Upper lobe of left lung (tissue), 6 donors: ENCODE measurements around the gene UBAC2. TPM values are rescaled to one million over a fixed set of nuclear protein-coding genes. Genes with fewer than 3 reads are reported as not detected.

ENCODE experiments used
- ATAC-seq, 2 donors: fragments of 200-7000 bp; cut with Tn5 transposase; one replicate each; pipeline ENCODE4 v1.9.1; 2022; ENCODE audit warnings: mild to moderate bottlenecking in 2 of 2, moderate library complexity in 2 of 2; ENCODE audit not compliant: low FRiP score in 2 of 2
- DNase-seq, 2 donors: peaks; one replicate each; pipeline ENCODE4 v3.0.0-alpha.2; 2019 to 2020
- H3K27ac ChIP-seq, 4 donors: fragments of 200-600 bp; sonication (generic); one replicate each; pipeline ENCODE4 v1.5.1; 2016 to 2019
- H3K27me3 ChIP-seq, 4 donors: fragments of 200-600 bp; sonication (generic); one replicate each; pipeline ENCODE4 v1.5.1; 2017 to 2019
- H3K36me3 ChIP-seq, 4 donors: fragments of 200-600 bp; sonication (generic); one replicate each; pipeline ENCODE4 v1.5.1; 2016 to 2019
- H3K4me1 ChIP-seq, 4 donors: fragments of 200-600 bp; sonication (generic); one replicate each; pipeline ENCODE4 v1.5.1; 2018 to 2019
- H3K4me3 ChIP-seq, 4 donors: fragments of 200-600 bp; sonication (generic); one replicate each; pipeline ENCODE4 v1.5.1; 2017 to 2019; ENCODE audit warnings: mild to moderate bottlenecking in 2 of 4, moderate library complexity in 1 of 4
- H3K9me3 ChIP-seq, 4 donors: fragments of 200-600 bp; sonication (generic); one replicate each; pipeline ENCODE4 v1.5.1; 2018 to 2019
- CTCF ChIP-seq, 6 experiments: fragments of 450-650 bp in 4 of 6; fragments of 200-600 bp in 2 of 6; sonication (generic) in 2 of 6; IDR thresholded peaks; one replicate each; pipeline ENCODE4 v1.5.1; 2016 to 2019; ENCODE audit warnings: antibody characterized with exemption in 6 of 6
- EP300 ChIP-seq, 4 donors: sonication (generic); formaldehyde crosslinking; IDR thresholded peaks; one replicate each; pipeline ENCODE4 v1.5.1; 2017; ENCODE audit warnings: antibody characterized with exemption in 4 of 4, control low read depth in 2 of 4
- POLR2A ChIP-seq, 4 donors: fragments of 450-650 bp; IDR thresholded peaks; one replicate each; pipeline ENCODE4 v1.5.1; 2016 to 2017; ENCODE audit warnings: antibody characterized with exemption in 4 of 4, mild to moderate bottlenecking in 2 of 4
- POLR2AphosphoS5 ChIP-seq, 2 donors: sonication (generic); formaldehyde crosslinking; IDR thresholded peaks; one replicate each; pipeline ENCODE4 v1.5.1; 2017; ENCODE audit warnings: antibody characterized with exemption in 2 of 2
- WGBS, 2 donors: methylation state at CpG; one replicate each; pipeline ENCODE4 v1.1.5; 2017 to 2018; 5-methylcytosine and 5-hydroxymethylcytosine counted together
- total RNA-seq, 6 donors: library from RNA; depleted of rRNA in 4 of 6; stranded (reverse); fragments of >200 nt in 4 of 6; gene quantifications; one replicate each; pipeline versions ENCODE4 v1.1.0 to v1.2.1, GENCODE V29; 2016 to 2021
- donor health status: DM: no; HTN: no; CAD: no; lungs with moderate emphysema.
- donor health status: DM: no; HTN: yes; CAD: no; lungs with severe emphysema.

Gene UBAC2
- total RNA-seq, 6 donors from 2014 or later: 29.3 to 55.5 (median 47.7) TPM

GRCh38 chr13:99362362-99362761 lies 161.7 kb downstream of the UBAC2 start:
- Histone ChIP-seq H3K4me1 (peaks cover 0 to 8% (median 4%) of the 10 kb centered on the region in 4 donors), H3K4me3 (no peak overlapping the region), H3K27ac (no peak overlapping the region), H3K27me3 (no peaks in the 10 kb centered on the region), H3K36me3 (peaks cover 0 to 7% (median 3%) of the 10 kb centered on the region in 4 donors), H3K9me3 (no peaks in the 10 kb centered on the region)
- ATAC-seq (no peak), DNase-seq (no peak)
- WGBS, 2 donors: 88 to 91% methylated on average over 1 of the region's 1 CpG
- no peak for TF ChIP-seq CTCF (IDR thresholded peaks at IDR 0.05)
- no peak for TF ChIP-seq EP300 (IDR thresholded peaks at IDR 0.05)
- TF ChIP-seq POLR2A (IDR thresholded peaks at IDR 0.05): no peak
- no peak for TF ChIP-seq POLR2AphosphoS5 (IDR thresholded peaks at IDR 0.05)

GRCh38 chr13:99363391-99363790 lies 162.7 kb downstream of the UBAC2 start:
- Histone ChIP-seq H3K4me3 (no peak overlapping the region), H3K27me3 (no peaks in the 10 kb centered on the region), H3K4me1 (no peaks in the 10 kb centered on the region), H3K9me3 (no peaks in the 10 kb centered on the region), H3K36me3 (peaks cover 0 to 7% (median 3%) of the 10 kb centered on the region in 4 donors), H3K27ac (no peak overlapping the region)
- TF ChIP-seq POLR2AphosphoS5 (IDR thresholded peaks at IDR 0.05) (no peak), EP300 (IDR thresholded peaks at IDR 0.05) (no peak)
- no peak for DNase-seq
- no peak for ATAC-seq
- WGBS, 2 donors: 90 to 94% methylated on average over 7 of the region's 7 CpGs

- Histone ChIP-seq H3K4me3 (no peak overlapping the region), H3K27me3 (no peaks in the 10 kb centered on the region), H3K4me1 (no peaks in the 10 kb centered on the region), H3K36me3 (peaks cover 0 to 7% (median 3%) of the 10 kb centered on the region in 4 donors), H3K27ac (no peak overlapping the region), H3K9me3 (no peaks in the 10 kb centered on the region)
- WGBS, 2 donors: 88 to 94% methylated on average over 1 of the region's 1 CpG
- ATAC-seq (no peak), DNase-seq (no peak)
- no peak for TF ChIP-seq CTCF (IDR thresholded peaks at IDR 0.05)
Measured at GRCh38 chr13:99363949-99364348, 163.3 kb downstream of the UBAC2 start.

- no peaks in the 10 kb centered on the region for H3K9me3 ChIP-seq
- H3K4me1 ChIP-seq: no peaks in the 10 kb centered on the region
- TF ChIP-seq CTCF (IDR thresholded peaks at IDR 0.05): no peak
- TF ChIP-seq POLR2A (IDR thresholded peaks at IDR 0.05): no peak
- TF ChIP-seq POLR2AphosphoS5 (IDR thresholded peaks at IDR 0.05): no peak
- WGBS, 2 donors: 89 to 91% methylated on average over 11 of the region's 11 CpGs
- DNase-seq (no peak), ATAC-seq (no peak)
- H3K4me3 ChIP-seq: no peak overlapping the region
- peaks cover 0 to 11% (median 6%) of the 10 kb centered on the region in 4 donors for H3K36me3 ChIP-seq
- H3K27me3 ChIP-seq: no peaks in the 10 kb centered on the region
- no peak overlapping the region for H3K27ac ChIP-seq
Measured at GRCh38 chr13:99366075-99366987, 165.7 kb downstream of the UBAC2 start.

GRCh38 chr13:99367106-99367616 lies 166.5 kb downstream of the UBAC2 start:
- 87 to 90% methylated on average over 7 of the region's 7 CpGs for WGBS, 2 donors
- Histone ChIP-seq H3K4me3 (no peak overlapping the region), H3K27ac (no peak overlapping the region), H3K9me3 (no peaks in the 10 kb centered on the region), H3K36me3 (peaks cover 0 to 15% (median 6%) of the 10 kb centered on the region in 4 donors), H3K4me1 (no peaks in the 10 kb centered on the region), H3K27me3 (no peaks in the 10 kb centered on the region)
- DNase-seq (no peak), ATAC-seq (no peak)
- no peak for TF ChIP-seq POLR2AphosphoS5 (IDR thresholded peaks at IDR 0.05)
- no peak for TF ChIP-seq CTCF (IDR thresholded peaks at IDR 0.05)
